Hepatocyte (in vitro differentiated cells): ENCODE data around the gene ALCAM. TPM values are rescaled to one million over a fixed set of nuclear protein-coding genes. Genes with fewer than 3 reads are reported as not detected.

Experiments
- DNase-seq: peaks from one replicate; pipeline ENCODE4 v3.0.0-alpha.2; 2016; ENCODE audit warnings: low spot score
- H2AFZ ChIP-seq: fragments of 200-600 bp; sonication (generic); 2 replicates; pipeline ENCODE4 v1.6.0; 2016; ENCODE audit warnings: antibody characterized with exemption, mild to moderate bottlenecking
- H3K27ac ChIP-seq: fragments of 200-600 bp; sonication (generic); 2 replicates; pipeline ENCODE4 v1.5.1; 2016; ENCODE audit warnings: mild to moderate bottlenecking
- H3K27me3 ChIP-seq: fragments of 200-600 bp; sonication (generic); 2 replicates; pipeline ENCODE4 v1.6.1; 2016
- H3K36me3 ChIP-seq: fragments of 200-600 bp; sonication (generic); replicated peaks from 2 replicates; pipeline ENCODE4 v1.5.1; 2016; ENCODE audit warnings: low read depth; ENCODE audit not compliant: insufficient read depth
- H3K4me1 ChIP-seq: fragments of 200-600 bp; sonication (generic); 2 replicates; pipeline ENCODE4 v1.5.1; 2016; ENCODE audit warnings: mild to moderate bottlenecking, moderate library complexity; ENCODE audit not compliant: insufficient read depth
- H3K4me2 ChIP-seq: fragments of 200-600 bp; sonication (generic); 2 replicates; pipeline ENCODE4 v1.6.0; 2016
- H3K4me3 ChIP-seq: fragments of 200-600 bp; sonication (generic); 2 replicates; pipeline ENCODE4 v1.5.1; 2016; ENCODE audit warnings: mild to moderate bottlenecking
- H3K79me2 ChIP-seq: fragments of 200-600 bp; sonication (generic); 2 replicates; pipeline ENCODE4 v1.6.0; 2017; ENCODE audit warnings: mild to moderate bottlenecking
- H3K9me2 ChIP-seq: fragments of 200-600 bp; sonication (generic); replicated peaks from 2 replicates; pipeline ENCODE4 v1.6.0; 2017; ENCODE audit warnings: mild to moderate bottlenecking; ENCODE audit not compliant: insufficient read depth
- H3K9me3 ChIP-seq: fragments of 200-600 bp; sonication (generic); 2 replicates; pipeline ENCODE4 v1.5.1; 2016; ENCODE audit warnings: low read depth, mild to moderate bottlenecking
- H4K20me1 ChIP-seq: fragments of 200-600 bp; sonication (generic); 2 replicates; pipeline ENCODE4 v1.6.0; 2016; ENCODE audit warnings: mild to moderate bottlenecking; ENCODE audit not compliant: insufficient read depth, poor library complexity, severe bottlenecking
- CTCF ChIP-seq: fragments of 200-600 bp; sonication (generic); IDR thresholded peaks from 2 replicates; pipeline ENCODE4 v1.5.1; 2016; ENCODE audit warnings: antibody characterized with exemption, mild to moderate bottlenecking; ENCODE audit not compliant: poor library complexity
- EZH2 ChIP-seq: fragments of 200-600 bp; sonication (generic); IDR thresholded peaks from 2 replicates; pipeline ENCODE4 v1.6.1; 2016; ENCODE audit warnings: antibody characterized with exemption, mild to moderate bottlenecking, borderline replicate concordance
- EZH2phosphoT487 ChIP-seq: fragments of 200-600 bp; sonication (generic); IDR thresholded peaks from one replicate; pipeline ENCODE4 v1.6.1; 2018; ENCODE audit warnings: antibody characterized with exemption, mild to moderate bottlenecking, low read depth, moderate library complexity; ENCODE audit not compliant: unreplicated experiment, severe bottlenecking
- WGBS: methylation state at CpG from one replicate; pipeline ENCODE4 v1.1.6; 2016; ENCODE audit warnings: low lambda C conversion rate; ENCODE audit errors: missing lambda C conversion rate; 5-methylcytosine and 5-hydroxymethylcytosine counted together
- polyA plus RNA-seq: library from polyadenylated mRNA; unstranded; fragments of >200 nt; fragmentation: Nextera tagmentation; extraction: Ambion mirVana; gene quantifications from 2 replicates; pipeline ENCODE4 v1.2.1, GENCODE V29; 2016
- total RNA-seq: library from RNA; depleted of rRNA; stranded (reverse); fragments of >200 nt; gene quantifications from 2 replicates; pipeline ENCODE4 v1.2.3, GENCODE V29; 2014

ALCAM gene
- total and polyA plus RNA-seq, 2 experiments from 2014 or later: 58.0 to 134 TPM

GRCh38 chr3:105534491-105534890 is 167.8 kb downstream of the ALCAM start:
- Histone ChIP-seq H3K79me2 (no peaks in the 10 kb centered on the region), H2AFZ (no peak overlapping the region), H3K9me3 (no peaks in the 10 kb centered on the region), H3K4me1 (no peaks in the 10 kb centered on the region), H3K27me3 (no peaks in the 10 kb centered on the region), H3K9me2 (no peaks in the 10 kb centered on the region), H3K36me3 (no peaks in the 10 kb centered on the region), H3K4me2 (no peak overlapping the region), H3K4me3 (no peak overlapping the region), H3K27ac (no peak overlapping the region), H4K20me1 (no peaks in the 10 kb centered on the region)
- no peak for TF ChIP-seq EZH2phosphoT487
- TF ChIP-seq CTCF: no peak
- TF ChIP-seq EZH2: no peak
- DNase-seq: no peak
- WGBS: 96% methylated on average over 5 of the region's 5 CpGs

- H3K36me3 ChIP-seq: no peaks in the 10 kb centered on the region
- H3K4me2 ChIP-seq: no peak overlapping the region
- H3K79me2 ChIP-seq: no peaks in the 10 kb centered on the region
- no peaks in the 10 kb centered on the region for H3K4me1 ChIP-seq
- no peak overlapping the region for H2AFZ ChIP-seq
- no peak overlapping the region for H3K27ac ChIP-seq
- no peaks in the 10 kb centered on the region for H4K20me1 ChIP-seq
- no peaks in the 10 kb centered on the region for H3K27me3 ChIP-seq
- H3K9me2 ChIP-seq: no peaks in the 10 kb centered on the region
- H3K4me3 ChIP-seq: no peak overlapping the region
- 81% methylated on average over 1 of the region's 1 CpG for WGBS
- no peaks in the 10 kb centered on the region for H3K9me3 ChIP-seq
- DNase-seq: no peak
- no peak for TF ChIP-seq CTCF
- TF ChIP-seq EZH2phosphoT487: no peak
- TF ChIP-seq EZH2: no peak
Measured at GRCh38 chr3:105537371-105538080, 170.8 kb downstream of the ALCAM start.

GRCh38 chr3:105538483-105538882 is 171.8 kb downstream of the ALCAM start:
- no peak for DNase-seq
- no peak overlapping the region for H3K4me2 ChIP-seq
- no peak overlapping the region for H3K4me3 ChIP-seq
- no peaks in the 10 kb centered on the region for H3K9me2 ChIP-seq
- no peak overlapping the region for H2AFZ ChIP-seq
- no peaks in the 10 kb centered on the region for H3K9me3 ChIP-seq
- H4K20me1 ChIP-seq: no peaks in the 10 kb centered on the region
- TF ChIP-seq EZH2phosphoT487 (no peak), CTCF (no peak), EZH2 (no peak)
- H3K27me3 ChIP-seq: no peaks in the 10 kb centered on the region
- WGBS: 67% methylated on average over 5 of the region's 5 CpGs
- H3K4me1 ChIP-seq: no peaks in the 10 kb centered on the region
- H3K27ac ChIP-seq: no peak overlapping the region
- no peaks in the 10 kb centered on the region for H3K79me2 ChIP-seq
- no peaks in the 10 kb centered on the region for H3K36me3 ChIP-seq
